ENCODE results near the gene EYA3. TPM values are rescaled to one million over a fixed set of nuclear protein-coding genes. Genes with fewer than 3 reads are reported as not detected.

Gene EYA3
- total and polyA plus RNA-seq, 5 donors from 2014 or later, result 3.0 to 18.5 (median 3.8) TPM

- no peak overlapping the region for H3K4me3 ChIP-seq (ENCODE audit: low read depth, low read length)
- no peak for ATAC-seq (ENCODE audit: low read depth in 2 of 2)
Measured at GRCh38 chr1:27954186-27954585, 134.2 kb downstream of the EYA3 start.

GRCh38 chr1:27952147-27952546 is 136.3 kb downstream of the EYA3 start:
- peaks cover 4% of the 10 kb centered on the region for H3K36me3 Mint-ChIP-seq
- Histone ChIP-seq H3K4me1 (ENCODE audit: control insufficient read depth, insufficient read depth, low read length, poor library complexity, severe bottlenecking) (no peaks in the 10 kb centered on the region), H3K9me3 (ENCODE audit: control insufficient read depth in 2 of 2, low read length in 2 of 2) (no peaks in the 10 kb centered on the region), H3K27me3 (ENCODE audit: control insufficient read depth, insufficient read depth, low read length) (peaks cover 7% of the 10 kb centered on the region), H3K36me3 (ENCODE audit: control insufficient read depth, insufficient read depth, low read length) (no peaks in the 10 kb centered on the region), H3K27ac (ENCODE audit: insufficient read depth, low read length, poor library complexity, severe bottlenecking) (no peak overlapping the region), H3K4me3 (ENCODE audit: low read depth, low read length) (no peak overlapping the region)
- H3K4me1 Mint-ChIP-seq, result peaks cover 0 to 2% (median under 1%) of the 10 kb centered on the region in 4 donors
- H3K4me3 Mint-ChIP-seq, result no peak overlapping the region
- DNase-seq (no peak), ATAC-seq (ENCODE audit: low read depth in 2 of 2) (no peak)
- no peak overlapping the region for H3K27ac Mint-ChIP-seq
- peaks cover 4% of the 10 kb centered on the region for H3K27me3 Mint-ChIP-seq
- no peaks in the 10 kb centered on the region for H3K9me3 Mint-ChIP-seq

More at GRCh38 chr1:27954186-27954585, 134.2 kb downstream of the EYA3 start:
- Mint-ChIP-seq H3K27ac (peak overlapping the region in 1 of 3 donors; percentile 52), H3K4me1 (peaks cover 0 to 10% (median under 1%) of the 10 kb centered on the region in 4 donors), H3K9me3 (no peaks in the 10 kb centered on the region), H3K27me3 (peaks cover 4% of the 10 kb centered on the region), H3K4me3 (no peak overlapping the region), H3K36me3 (peaks cover 4% of the 10 kb centered on the region)
- H3K27me3 ChIP-seq (ENCODE audit: control insufficient read depth, insufficient read depth, low read length), result peaks cover 7% of the 10 kb centered on the region
- no peaks in the 10 kb centered on the region for H3K9me3 ChIP-seq (ENCODE audit: control insufficient read depth in 2 of 2, low read length in 2 of 2)
- no peaks in the 10 kb centered on the region for H3K4me1 ChIP-seq (ENCODE audit: control insufficient read depth, insufficient read depth, low read length, poor library complexity, severe bottlenecking)
- H3K27ac ChIP-seq (ENCODE audit: insufficient read depth, low read length, poor library complexity, severe bottlenecking), result no peak overlapping the region
- no peak for DNase-seq
- H3K36me3 ChIP-seq (ENCODE audit: control insufficient read depth, insufficient read depth, low read length), result no peaks in the 10 kb centered on the region

DNA sequence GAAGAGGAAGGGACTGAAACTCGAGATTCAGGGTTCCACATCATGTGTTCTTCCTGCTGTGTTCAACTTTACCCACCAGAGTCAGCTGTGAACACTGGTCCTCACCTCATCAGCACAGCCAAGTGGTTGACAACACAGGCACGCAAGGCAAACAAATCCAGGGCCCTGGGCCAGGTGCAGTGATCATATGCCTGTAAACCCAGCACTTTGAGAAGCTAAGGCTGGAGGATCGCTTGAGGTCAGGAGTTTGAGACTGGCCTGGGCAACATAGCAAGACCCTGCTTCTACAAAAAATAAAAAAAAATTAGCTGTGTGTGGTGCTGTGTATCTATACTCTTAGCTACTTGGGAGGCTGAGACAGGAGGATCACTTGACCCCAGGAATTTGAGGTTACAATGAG is 137.0 kb downstream of the EYA3 start:
- Mint-ChIP-seq H3K27me3 (peaks cover 3% of the 10 kb centered on the region), H3K9me3 (no peaks in the 10 kb centered on the region), H3K4me1 (peaks cover 0 to 1% (median 0%) of the 10 kb centered on the region in 4 donors), H3K4me3 (peak overlapping the region in 1 of 4 donors; percentile 43), H3K27ac (no peak overlapping the region), H3K36me3 (peaks cover 4% of the 10 kb centered on the region)
- Histone ChIP-seq H3K27me3 (ENCODE audit: control insufficient read depth, insufficient read depth, low read length) (peaks cover 7% of the 10 kb centered on the region), H3K4me1 (ENCODE audit: control insufficient read depth, insufficient read depth, low read length, poor library complexity, severe bottlenecking) (no peaks in the 10 kb centered on the region), H3K27ac (ENCODE audit: insufficient read depth, low read length, poor library complexity, severe bottlenecking) (no peak overlapping the region), H3K9me3 (ENCODE audit: control insufficient read depth in 2 of 2, low read length in 2 of 2) (no peaks in the 10 kb centered on the region), H3K36me3 (ENCODE audit: control insufficient read depth, insufficient read depth, low read length) (no peaks in the 10 kb centered on the region), H3K4me3 (ENCODE audit: low read depth, low read length) (no peak overlapping the region)
- ATAC-seq (ENCODE audit: low read depth in 2 of 2) (no peak), DNase-seq (no peak)

DNA sequence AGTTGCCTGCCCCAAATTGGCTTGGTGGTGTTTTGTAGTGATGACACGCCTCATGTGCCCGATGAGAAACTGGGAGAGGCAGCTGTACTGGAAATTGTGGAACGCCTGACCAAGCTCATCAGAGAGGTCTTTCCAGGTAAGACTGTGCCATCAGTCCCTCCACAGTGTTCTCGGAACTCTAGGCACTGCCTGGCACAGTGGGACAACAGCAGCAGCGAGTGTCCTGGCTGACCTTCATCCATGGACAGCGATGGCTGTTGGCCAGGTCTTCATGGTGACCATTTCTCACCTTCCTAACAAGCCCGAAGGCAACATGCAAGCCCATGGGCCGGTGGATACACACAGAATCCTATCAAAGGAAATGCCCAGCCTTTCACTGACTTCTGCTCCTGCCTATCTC is 139.4 kb downstream of the EYA3 start:
- peaks cover 0 to 14% (median 3%) of the 10 kb centered on the region in 4 donors for H3K4me1 Mint-ChIP-seq
- Histone ChIP-seq H3K27me3 (ENCODE audit: control insufficient read depth, insufficient read depth, low read length) (no peaks in the 10 kb centered on the region), H3K27ac (ENCODE audit: insufficient read depth, low read length, poor library complexity, severe bottlenecking) (no peak overlapping the region), H3K4me3 (ENCODE audit: low read depth, low read length) (no peak overlapping the region), H3K9me3 (ENCODE audit: control insufficient read depth in 2 of 2, low read length in 2 of 2) (no peaks in the 10 kb centered on the region), H3K4me1 (ENCODE audit: control insufficient read depth, insufficient read depth, low read length, poor library complexity, severe bottlenecking) (peaks cover 3% of the 10 kb centered on the region), H3K36me3 (ENCODE audit: control insufficient read depth, insufficient read depth, low read length) (no peaks in the 10 kb centered on the region)
- H3K4me3 Mint-ChIP-seq, result peak overlapping the region in 1 of 4 donors; percentile 11
- no peak for ATAC-seq (ENCODE audit: low read depth in 2 of 2)
- H3K9me3 Mint-ChIP-seq, result no peaks in the 10 kb centered on the region
- H3K36me3 Mint-ChIP-seq, result peaks cover 4% of the 10 kb centered on the region
- peak overlapping the region in 1 of 3 donors; percentile 20 for H3K27ac Mint-ChIP-seq
- H3K27me3 Mint-ChIP-seq, result no peaks in the 10 kb centered on the region
- no peak for DNase-seq

GRCh38 chr1:27945020-27945419 is 143.4 kb downstream of the EYA3 start:
- no peaks in the 10 kb centered on the region for H3K9me3 Mint-ChIP-seq
- H3K27ac ChIP-seq (ENCODE audit: insufficient read depth, low read length, poor library complexity, severe bottlenecking), result no peak overlapping the region
- H3K4me1 Mint-ChIP-seq, result peaks cover 8 to 46% (median 22%) of the 10 kb centered on the region in 4 donors

DNA sequence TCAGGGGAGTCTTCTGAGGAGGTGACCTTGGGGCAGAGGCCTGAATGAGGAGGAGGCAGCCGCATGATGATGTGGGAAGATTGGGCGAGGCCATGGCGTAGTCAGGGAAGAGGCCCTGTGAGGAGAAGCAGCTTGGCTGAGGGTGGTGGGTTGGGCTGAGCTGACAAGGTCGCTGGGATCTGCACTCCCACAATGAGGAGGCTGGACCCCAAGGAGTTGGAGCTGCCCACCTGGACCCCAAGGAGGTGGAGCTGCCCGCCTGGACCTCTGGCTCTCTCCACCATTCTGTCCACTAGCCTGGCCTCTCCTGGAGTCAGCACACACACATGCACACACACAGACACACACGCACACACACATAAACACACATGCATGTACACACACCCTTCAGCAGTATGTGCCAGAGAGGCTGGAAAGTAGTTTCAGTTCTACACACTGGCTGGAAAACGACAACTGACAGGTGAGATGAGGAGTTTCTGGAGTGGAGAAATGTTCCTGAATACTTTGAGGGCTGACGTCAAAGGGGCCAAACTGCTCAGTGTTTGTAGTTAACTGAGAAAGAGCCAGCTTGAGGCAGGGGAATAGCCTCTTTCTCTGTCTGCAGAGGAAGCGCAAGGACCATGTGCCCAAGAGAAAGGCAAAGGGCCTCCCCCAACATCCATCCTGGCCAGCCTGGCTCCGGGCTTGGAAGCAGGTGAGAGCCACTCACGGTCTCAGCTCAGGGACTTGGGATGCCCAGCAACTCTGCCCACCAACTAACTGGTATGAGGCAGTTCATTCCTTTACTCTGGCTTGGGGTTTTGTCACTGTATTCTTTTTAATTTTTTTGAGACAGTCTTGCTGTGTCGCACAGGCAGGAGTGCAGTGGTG is 146.5 kb downstream of the EYA3 start:
- Mint-ChIP-seq H3K27me3 (peaks cover 6% of the 10 kb centered on the region), H3K4me3 (no peak overlapping the region), H3K36me3 (no peaks in the 10 kb centered on the region), H3K4me1 (peaks cover 8 to 54% (median 23%) of the 10 kb centered on the region in 4 donors), H3K9me3 (no peaks in the 10 kb centered on the region), H3K27ac (peak overlapping the region; percentile 26 to 95 (median 91))
- Histone ChIP-seq H3K9me3 (ENCODE audit: control insufficient read depth in 2 of 2, low read length in 2 of 2) (no peaks in the 10 kb centered on the region), H3K27me3 (ENCODE audit: control insufficient read depth, insufficient read depth, low read length) (no peaks in the 10 kb centered on the region), H3K27ac (ENCODE audit: insufficient read depth, low read length, poor library complexity, severe bottlenecking) (no peak overlapping the region), H3K36me3 (ENCODE audit: control insufficient read depth, insufficient read depth, low read length) (no peaks in the 10 kb centered on the region), H3K4me1 (ENCODE audit: control insufficient read depth, insufficient read depth, low read length, poor library complexity, severe bottlenecking) (peaks cover 20% of the 10 kb centered on the region), H3K4me3 (ENCODE audit: low read depth, low read length) (no peak overlapping the region)
- ATAC-seq (ENCODE audit: low read depth in 2 of 2) (no peak), DNase-seq (no peak)

More at GRCh38 chr1:27945020-27945419, 143.4 kb downstream of the EYA3 start:
- H3K27me3 Mint-ChIP-seq, result peaks cover 6% of the 10 kb centered on the region
- H3K36me3 Mint-ChIP-seq, result no peaks in the 10 kb centered on the region
- no peaks in the 10 kb centered on the region for H3K27me3 ChIP-seq (ENCODE audit: control insufficient read depth, insufficient read depth, low read length)
- peaks cover 20% of the 10 kb centered on the region for H3K4me1 ChIP-seq (ENCODE audit: control insufficient read depth, insufficient read depth, low read length, poor library complexity, severe bottlenecking)
- H3K27ac Mint-ChIP-seq, result peak overlapping the region in 2 of 3 donors; percentile 15 to 96
- no peak for ATAC-seq (ENCODE audit: low read depth in 2 of 2)
- H3K4me3 Mint-ChIP-seq, result no peak overlapping the region
- DNase-seq, result no peak
- no peak overlapping the region for H3K4me3 ChIP-seq (ENCODE audit: low read depth, low read length)
- H3K9me3 ChIP-seq (ENCODE audit: control insufficient read depth in 2 of 2, low read length in 2 of 2), result no peaks in the 10 kb centered on the region
- no peaks in the 10 kb centered on the region for H3K36me3 ChIP-seq (ENCODE audit: control insufficient read depth, insufficient read depth, low read length)

DNA sequence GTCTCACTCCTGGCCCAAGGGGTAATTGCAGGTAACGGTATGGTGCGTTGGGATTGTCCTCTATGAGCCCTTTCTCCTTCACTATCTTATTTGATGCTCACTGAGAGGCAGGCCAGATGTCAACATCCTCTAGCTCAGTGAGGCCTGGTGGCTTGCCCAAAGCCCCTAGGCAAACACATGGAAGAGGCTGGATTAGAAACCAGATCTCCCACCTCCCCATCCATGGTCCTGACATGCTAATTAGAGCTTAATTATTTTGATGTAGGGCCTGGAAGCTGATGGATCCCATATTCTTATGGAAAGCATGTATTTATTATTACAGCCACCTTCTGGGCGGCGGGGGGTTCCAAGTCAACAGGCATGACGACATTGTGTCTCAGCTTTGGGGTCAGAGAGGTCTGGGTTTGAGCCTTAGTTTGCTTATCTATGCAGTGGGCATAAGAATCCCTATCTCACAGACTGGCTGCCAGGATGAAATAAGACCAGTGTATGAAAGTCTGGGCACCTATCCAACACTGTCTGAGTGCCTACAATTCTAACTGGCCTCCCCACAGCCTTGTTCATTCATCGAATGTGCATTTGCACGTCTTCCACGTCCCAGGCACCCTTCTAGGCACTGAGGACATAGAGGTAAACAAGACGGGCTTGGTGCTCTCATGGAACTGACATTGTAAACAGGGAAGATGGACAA is 147.4 kb downstream of the EYA3 start:
- Histone ChIP-seq H3K36me3 (ENCODE audit: control insufficient read depth, insufficient read depth, low read length) (no peaks in the 10 kb centered on the region), H3K27ac (ENCODE audit: insufficient read depth, low read length, poor library complexity, severe bottlenecking) (peak overlapping the region; percentile 35), H3K4me3 (ENCODE audit: low read depth, low read length) (no peak overlapping the region), H3K9me3 (ENCODE audit: control insufficient read depth in 2 of 2, low read length in 2 of 2) (no peaks in the 10 kb centered on the region), H3K4me1 (ENCODE audit: control insufficient read depth, insufficient read depth, low read length, poor library complexity, severe bottlenecking) (peaks cover 20% of the 10 kb centered on the region), H3K27me3 (ENCODE audit: control insufficient read depth, insufficient read depth, low read length) (no peaks in the 10 kb centered on the region)
- H3K4me3 Mint-ChIP-seq, result no peak overlapping the region
- ATAC-seq (ENCODE audit: low read depth in 2 of 2) (no peak), DNase-seq (no peak)
- H3K27ac Mint-ChIP-seq, result peak overlapping the region; percentile 48 to 91 (median 90)
- no peaks in the 10 kb centered on the region for H3K9me3 Mint-ChIP-seq
- H3K36me3 Mint-ChIP-seq, result no peaks in the 10 kb centered on the region
- peaks cover 8 to 54% (median 23%) of the 10 kb centered on the region in 4 donors for H3K4me1 Mint-ChIP-seq
- H3K27me3 Mint-ChIP-seq, result peaks cover 11% of the 10 kb centered on the region
